Smooth muscle cell (in vitro differentiated cells): ENCODE data around the gene SDK1. TPM values are rescaled to one million over a fixed set of nuclear protein-coding genes. Genes with fewer than 3 reads are reported as not detected.

Experiments used
- DNase-seq: peaks from one replicate; lab custom pipeline; 2025; ENCODE audit not compliant: unreplicated experiment; lab: John Stamatoyannopoulos, UW
- H2AFZ ChIP-seq: fragments of 200-600 bp; sonication (generic); 2 replicates; pipeline ENCODE4 v1.6.0; 2016; ENCODE audit warnings: antibody characterized with exemption, low read depth, mild to moderate bottlenecking
- H3F3A ChIP-seq: fragments of 200-600 bp; sonication (generic); 2 replicates; pipeline ENCODE4 v1.6.0; 2017; ENCODE audit warnings: antibody characterized with exemption, low read depth
- H3K27ac ChIP-seq: fragments of 200-600 bp; sonication (generic); 2 replicates; pipeline ENCODE4 v1.5.1; 2016; ENCODE audit warnings: low read depth, mild to moderate bottlenecking
- H3K27me3 ChIP-seq: fragments of 200-600 bp; sonication (generic); 2 replicates; pipeline ENCODE4 v1.6.1; 2016; ENCODE audit warnings: low read depth, mild to moderate bottlenecking
- H3K36me3 ChIP-seq: fragments of 200-600 bp; sonication (generic); 2 replicates; pipeline ENCODE4 v1.5.1; 2016; ENCODE audit warnings: low read depth
- H3K4me1 ChIP-seq: fragments of 200-600 bp; sonication (generic); 2 replicates; pipeline ENCODE4 v1.5.1; 2016; ENCODE audit warnings: low read depth
- H3K4me2 ChIP-seq: fragments of 200-600 bp; sonication (generic); 2 replicates; pipeline ENCODE4 v1.6.0; 2016; ENCODE audit warnings: mild to moderate bottlenecking
- H3K4me3 ChIP-seq: fragments of 200-600 bp; sonication (generic); 2 replicates; pipeline ENCODE4 v1.5.1; 2016; ENCODE audit warnings: mild to moderate bottlenecking
- H3K79me2 ChIP-seq: fragments of 200-600 bp; sonication (generic); 2 replicates; pipeline ENCODE4 v1.6.0; 2016; ENCODE audit warnings: low read depth, mild to moderate bottlenecking
- H3K9ac ChIP-seq: fragments of 200-600 bp; sonication (generic); 2 replicates; pipeline ENCODE4 v1.6.0; 2016; ENCODE audit warnings: low read depth
- H3K9me3 ChIP-seq: fragments of 200-600 bp; sonication (generic); replicated peaks from 2 replicates; pipeline ENCODE4 v1.5.1; 2016; ENCODE audit warnings: low read depth
- H4K20me1 ChIP-seq: fragments of 200-600 bp; sonication (generic); 2 replicates; pipeline ENCODE4 v1.6.0; 2016; ENCODE audit warnings: low read depth
- CTCF ChIP-seq: fragments of 200-600 bp; sonication (generic); IDR thresholded peaks from 2 replicates; pipeline ENCODE4 v1.5.1; 2017; ENCODE audit warnings: borderline replicate concordance, mild to moderate bottlenecking, antibody characterized with exemption; ENCODE audit not compliant: insufficient read depth, poor library complexity, severe bottlenecking
- WGBS: methylation state at CpG from one replicate; pipeline ENCODE4 v1.1.7; 2016; ENCODE audit warnings: low lambda C conversion rate; 5-methylcytosine and 5-hydroxymethylcytosine counted together
- polyA plus RNA-seq: library from polyadenylated mRNA; unstranded; fragments of >200 nt; fragmentation: Nextera tagmentation; extraction: Ambion mirVana; gene quantifications from 2 replicates; pipeline ENCODE4 v1.2.1, GENCODE V29; 2016
- total RNA-seq: library from RNA; depleted of rRNA; stranded (reverse); fragments of >200 nt; gene quantifications from 2 replicates; pipeline ENCODE4 v1.2.3, GENCODE V29; 2014

SDK1 gene
- total and polyA plus RNA-seq, 2 experiments from 2014 or later, result 1.1 to 2.5 TPM

GRCh38 chr7:3942276-3942675, 641.2 kb downstream of the SDK1 start:
- WGBS, result 88% methylated on average over 4 of the region's 4 CpGs
- Histone ChIP-seq H3K4me2 (no peak overlapping the region), H3K4me1 (no peaks in the 10 kb centered on the region), H2AFZ (no peak overlapping the region), H4K20me1 (no peaks in the 10 kb centered on the region), H3K79me2 (no peaks in the 10 kb centered on the region), H3K9ac (no peak overlapping the region), H3K27me3 (no peaks in the 10 kb centered on the region), H3F3A (no peaks in the 10 kb centered on the region), H3K27ac (no peak overlapping the region), H3K4me3 (no peak overlapping the region), H3K9me3 (no peaks in the 10 kb centered on the region), H3K36me3 (no peaks in the 10 kb centered on the region)
- TF ChIP-seq CTCF, result no peak
- DNase-seq, result no peak

- Histone ChIP-seq H3K36me3 (no peaks in the 10 kb centered on the region), H3K4me3 (no peak overlapping the region), H3K4me1 (no peaks in the 10 kb centered on the region), H3K27ac (no peak overlapping the region), H4K20me1 (no peaks in the 10 kb centered on the region), H3K27me3 (no peaks in the 10 kb centered on the region), H3K9me3 (no peaks in the 10 kb centered on the region), H3F3A (no peaks in the 10 kb centered on the region), H3K4me2 (no peak overlapping the region), H3K79me2 (no peaks in the 10 kb centered on the region), H2AFZ (no peak overlapping the region), H3K9ac (no peak overlapping the region)
- 88% methylated on average over 28 of the region's 30 CpGs for WGBS
- no peak for DNase-seq
- TF ChIP-seq CTCF, result no peak
These were observed 642.0 kb downstream of the SDK1 start for GRCh38 chr7:3942816-3943745.

- H3F3A ChIP-seq, result no peaks in the 10 kb centered on the region
- no peak for TF ChIP-seq CTCF
- H3K27me3 ChIP-seq, result no peaks in the 10 kb centered on the region
- no peak for DNase-seq
- no peak overlapping the region for H3K4me2 ChIP-seq
- H3K9me3 ChIP-seq, result no peaks in the 10 kb centered on the region
- H3K79me2 ChIP-seq, result no peaks in the 10 kb centered on the region
- H3K9ac ChIP-seq, result no peak overlapping the region
- H3K4me1 ChIP-seq, result no peaks in the 10 kb centered on the region
- no peak overlapping the region for H3K4me3 ChIP-seq
- no peak overlapping the region for H2AFZ ChIP-seq
- H4K20me1 ChIP-seq, result no peaks in the 10 kb centered on the region
- 85% methylated on average over 10 of the region's 10 CpGs for WGBS
- no peaks in the 10 kb centered on the region for H3K36me3 ChIP-seq
- no peak overlapping the region for H3K27ac ChIP-seq
These were observed 642.9 kb downstream of the SDK1 start for GRCh38 chr7:3943779-3944520.
